HL-60/S4 (cell line): ENCODE data around the gene ERFE.

Experiments used
- in situ Hi-C: fragments of 300-500 bp; cut with MboI; formaldehyde crosslinking; loops from 2 replicates; pipeline ENCODE4 v1.14.3; 2022; ENCODE audit warnings: low sequenced_read_pairs

Gene ERFE

GRCh38 chr2:238158509-238159070 lies at the start of gene ERFE:
Gene ERFE, plus strand, starts transcription at chr2:238158970. Its CDS starts 38 bp downstream, at chr2:238159008.
- in situ Hi-C loops = no loop called here

GRCh38 chr2:238113611-238114010 lies 45.2 kb upstream of the ERFE start:
- in situ Hi-C loops = loop anchor here (25.0 kb wide), 1 partner anchor 251 kb away; the partner anchor contains the start of gene RAMP1

GRCh38 chr2:238114331-238114841 lies 44.4 kb upstream of the ERFE start:
- in situ Hi-C loops = loop anchor here (25.0 kb wide), 1 partner anchor 252 kb away; the partner anchor contains the start of gene RAMP1

GRCh38 chr2:238114851-238115660 lies 43.7 kb upstream of the ERFE start:
- in situ Hi-C loops = loop anchor here (25.0 kb wide), 1 partner anchor 253 kb away; the partner anchor contains the start of gene RAMP1

GRCh38 chr2:238115709-238116108 lies 43.1 kb upstream of the ERFE start:
- in situ Hi-C loops = loop anchor here (25.0 kb wide), 1 partner anchor 253 kb away; the partner anchor contains the start of gene RAMP1

- in situ Hi-C loops = loop anchor here (25.0 kb wide), 1 partner anchor 254 kb away; the partner anchor contains the start of gene RAMP1
These were observed 42.2 kb upstream of the ERFE start for GRCh38 chr2:238116298-238117198.

- in situ Hi-C loops = loop anchor here (25.0 kb wide), 1 partner anchor 255 kb away; the partner anchor contains the start of gene RAMP1
These were observed 41.3 kb upstream of the ERFE start for GRCh38 chr2:238117199-238118154.

GRCh38 chr2:238119756-238120462 lies 38.9 kb upstream of the ERFE start:
- in situ Hi-C loops = loop anchor here (25.0 kb wide), 1 partner anchor 258 kb away; the partner anchor contains the start of gene RAMP1

- in situ Hi-C loops = loop anchor here (25.0 kb wide), 1 partner anchor 258 kb away; the partner anchor contains the start of gene RAMP1
These were observed 38.1 kb upstream of the ERFE start for GRCh38 chr2:238120463-238121298.

- in situ Hi-C loops = loop anchor here (25.0 kb wide), 1 partner anchor 259 kb away; the partner anchor contains the start of gene RAMP1
These were observed 37.1 kb upstream of the ERFE start for GRCh38 chr2:238121511-238122286.

GRCh38 chr2:238122287-238123217 lies 36.2 kb upstream of the ERFE start:
- in situ Hi-C loops = loop anchor here (25.0 kb wide), 1 partner anchor 260 kb away; the partner anchor contains the start of gene RAMP1

- in situ Hi-C loops = loop anchor here (25.0 kb wide), 1 partner anchor 261 kb away; the partner anchor contains the start of gene RAMP1
These were observed 35.4 kb upstream of the ERFE start for GRCh38 chr2:238123218-238123971.

- in situ Hi-C loops = loop anchor here (25.0 kb wide), 1 partner anchor 262 kb away; the partner anchor contains the start of gene RAMP1
These were observed 34.7 kb upstream of the ERFE start for GRCh38 chr2:238123991-238124470.

- in situ Hi-C loops = loop anchor here (25.0 kb wide), 1 partner anchor 262 kb away; the partner anchor contains the start of gene RAMP1
These were observed 34.2 kb upstream of the ERFE start for GRCh38 chr2:238124488-238125126.
